Measurements from ENCODE around the gene HRK. TPM values are rescaled to one million over a fixed set of nuclear protein-coding genes. Genes with fewer than 3 reads are reported as not detected.

The HRK gene
- total and polyA plus RNA-seq, 2 of the 13 experiments (the other 11 are each of a cell fraction or from before 2014, with no cell fraction given), result 0.02 TPM; not detected in 1

GRCh38 chr12:116910645-116911451 lies 29.6 kb upstream of the HRK start, which contains the start of gene FBXW8 (continued):
- TF ChIP-seq REST (IDR thresholded peaks at IDR 0.05; ENCODE audit: borderline replicate concordance in 1 of 2, low read depth in 1 of 2, low read length in 2 of 2) (peak in 1 of 2 experiments; percentile 48; a peak in 1 of 4 replicates), KDM2A (CRISPR knock-in tag; IDR thresholded peaks at IDR 0.05; ENCODE audit: borderline replicate concordance, low read depth) (peak; percentile 90), ZNF609 (CRISPR knock-in tag; IDR thresholded peaks at IDR 0.05; ENCODE audit: borderline replicate concordance) (peak; percentile 63; the same call in 1 of the 2 replicates), SRY (CRISPR knock-in tag; IDR thresholded peaks at IDR 0.05) (0 out of 2 replicates have a peak, but pooled peaks have one; percentile 50), RXRA (CRISPR knock-in tag; IDR thresholded peaks at IDR 0.05) (peak; percentile 69; the same call in 1 of the 2 replicates), IKZF4 (CRISPR knock-in tag; IDR thresholded peaks at IDR 0.05; ENCODE audit: borderline replicate concordance, low read depth, not compliant biosample characterization) (peak; percentile 28), BORCS8-MEF2B (CRISPR knock-in tag; IDR thresholded peaks at IDR 0.05) (peak; percentile 85), SP5 (CRISPR knock-in tag; IDR thresholded peaks at IDR 0.05; ENCODE audit: borderline replicate concordance, low read depth) (peak; percentile 45; the same call in 1 of the 2 replicates), ZNF598 (CRISPR knock-in tag; IDR thresholded peaks at IDR 0.05; ENCODE audit: borderline replicate concordance) (0 out of 2 replicates have a peak, but pooled peaks have one; percentile 56), CCDC6 (CRISPR knock-in tag; IDR thresholded peaks at IDR 0.05) (peak; percentile 90), NKX3-1 (CRISPR knock-in tag; IDR thresholded peaks at IDR 0.05) (peak; percentile 53; the same call in 1 of the 2 replicates), AGO2 (optimal IDR thresholded peaks at IDR 0.05; ENCODE audit: low read depth, low read length) (peak; percentile 56), ZNF24 (IDR thresholded peaks at IDR 0.05) (0 out of 2 replicates have a peak, but pooled peaks have one; percentile 12), ZMYM3 (CRISPR knock-in tag; IDR thresholded peaks at IDR 0.05) (peak; percentile 95), ZFP91 (CRISPR knock-in tag; IDR thresholded peaks at IDR 0.05; ENCODE audit: borderline replicate concordance) (peak; percentile 85), HOXA3 (CRISPR knock-in tag; IDR thresholded peaks at IDR 0.05) (peak; percentile 89), SSRP1 (CRISPR knock-in tag; IDR thresholded peaks at IDR 0.05) (no peak), KLF13 (CRISPR knock-in tag; IDR thresholded peaks at IDR 0.05) (peak; percentile 98), ARNTL (CRISPR knock-in tag; IDR thresholded peaks at IDR 0.05) (peak; percentile 91)
